NCI-H2107 treated with DMSO at 0.1 percent for 48 hours (cell line): ENCODE measurements around the gene VPS33A.
"Not testable (repeated sequence)": the region's sequence is repeated elsewhere in the genome, so short reads cannot be mapped to it uniquely, and the experiment has no call there.

Experiments used
- DNase-seq: peaks from one replicate; lab custom pipeline; 2025; ENCODE audit not compliant: unreplicated experiment; lab: John Stamatoyannopoulos, UW

VPS33A gene

GRCh38 chr12:122205053-122205925 is 61.0 kb downstream of the VPS33A start:
- DNase-seq = no peak

- no peak for DNase-seq
Measured at GRCh38 chr12:122204167-122205052, 61.9 kb downstream of the VPS33A start.

- DNase-seq = no peak
Measured at GRCh38 chr12:122203301-122204166, 62.8 kb downstream of the VPS33A start, which contains the start of gene B3GNT4. TSS of gene B3GNT4 (plus strand) at chr12:122203709. CDS start at chr12:122204619, 910 bp downstream.

GRCh38 chr12:122202811-122203210 is 63.5 kb downstream of the VPS33A start:
- DNase-seq = not testable (repeated sequence)

GRCh38 chr12:122202017-122202416 is 64.3 kb downstream of the VPS33A start:
- no peak for DNase-seq

- no peak for DNase-seq
Measured at GRCh38 chr12:122201381-122201780, 64.9 kb downstream of the VPS33A start.

- no peak for DNase-seq
Measured at GRCh38 chr12:122200541-122201175, 65.6 kb downstream of the VPS33A start.

- DNase-seq = no peak
Measured at GRCh38 chr12:122199484-122200355, 66.6 kb downstream of the VPS33A start.

- DNase-seq = no peak
Measured at GRCh38 chr12:122197612-122197966, 68.7 kb downstream of the VPS33A start.

GRCh38 chr12:122195405-122195804 is 70.9 kb downstream of the VPS33A start:
- no peak for DNase-seq

GRCh38 chr12:122194804-122195203 is 71.5 kb downstream of the VPS33A start:
- no peak for DNase-seq

GRCh38 chr12:122192441-122192840 is 73.9 kb downstream of the VPS33A start:
- DNase-seq = no peak

- peak; percentile 64 for DNase-seq
Measured at GRCh38 chr12:122190842-122191668, 75.2 kb downstream of the VPS33A start.

- no peak for DNase-seq
Measured at GRCh38 chr12:122189626-122190475, 76.4 kb downstream of the VPS33A start.

GRCh38 chr12:122187466-122187865 is 78.8 kb downstream of the VPS33A start:
- no peak for DNase-seq

- no peak for DNase-seq
Measured at GRCh38 chr12:122185494-122186082, 80.7 kb downstream of the VPS33A start.

- no peak for DNase-seq
Measured at GRCh38 chr12:122185079-122185478, 81.2 kb downstream of the VPS33A start.
